A549 (cell line): ENCODE results near the gene FST. TPM values are rescaled to one million over a fixed set of nuclear protein-coding genes. Genes with fewer than 3 reads are reported as not detected.
A peak's percentile ranks its signal among the peaks of the same experiment; 100 is the strongest.

Source experiments
- ATOH8 ChIP-seq: fragments of 250-450 bp; sonication (Bioruptor Pico); IDR thresholded peaks from 2 replicates; pipeline ENCODE4 v1.5.0; 2020; ENCODE audit warnings: low read depth, mild to moderate bottlenecking, moderate library complexity
- BCL3 ChIP-seq: fragments of >200 bp; sonication (Bioruptor Twin); formaldehyde crosslinking; IDR thresholded peaks from 3 replicates; pipeline ENCODE4 v1.6.1; 2016
- CBX2 ChIP-seq: fragments of 200-600 bp; sonication (generic); IDR thresholded peaks from 2 replicates; pipeline ENCODE4 v1.6.1; 2016; ENCODE audit warnings: low read depth, mild to moderate bottlenecking, borderline replicate concordance
- CEBPB ChIP-seq, 2 experiments: fragments of >200 bp in 1 of 2; sonication (Bioruptor Twin) in 1 of 2; formaldehyde crosslinking in 1 of 2; IDR thresholded peaks; 2 replicates each; pipeline ENCODE4 v1.6.1; 2012 to 2016
- CHD4 ChIP-seq: fragments of 200-600 bp; sonication (generic); IDR thresholded peaks from 2 replicates; pipeline ENCODE4 v1.6.1; 2016; ENCODE audit warnings: antibody characterized with exemption, mild to moderate bottlenecking, borderline replicate concordance
- CTCF ChIP-seq: fragments of >200 bp; sonication (Bioruptor Twin); formaldehyde crosslinking; IDR thresholded peaks from 3 replicates; pipeline ENCODE4 v1.5.1; 2016
- E2F6 ChIP-seq: IDR thresholded peaks from 2 replicates; pipeline ENCODE4 v1.6.1; 2012; ENCODE audit warnings: low read depth, borderline replicate concordance
- EHF ChIP-seq: fragments of 250-450 bp; sonication (Bioruptor Pico); IDR thresholded peaks from 2 replicates; pipeline ENCODE4 v1.5.0; 2020; ENCODE audit warnings: mild to moderate bottlenecking
- FOSB ChIP-seq: fragments of 250-450 bp; sonication (Bioruptor Pico); IDR thresholded peaks from 2 replicates; pipeline ENCODE4 v1.5.0; 2020; ENCODE audit warnings: mild to moderate bottlenecking, moderate library complexity
- FOXS1 ChIP-seq: fragments of 250-450 bp; sonication (Bioruptor Pico); IDR thresholded peaks from 2 replicates; pipeline ENCODE4 v1.5.0; 2020; ENCODE audit warnings: mild to moderate bottlenecking, moderate library complexity
- HES2 ChIP-seq: fragments of >200 bp; sonication (Bioruptor Twin); formaldehyde crosslinking; IDR thresholded peaks from 2 replicates; pipeline ENCODE4 v1.6.1; 2016
- HEYL ChIP-seq: fragments of 250-450 bp; sonication (Bioruptor Pico); IDR thresholded peaks from 2 replicates; pipeline ENCODE4 v1.8.0; 2021; ENCODE audit warnings: mild to moderate bottlenecking, moderate library complexity
- HMGXB4 ChIP-seq: fragments of 250-450 bp; sonication (Bioruptor Pico); IDR thresholded peaks from 2 replicates; pipeline ENCODE4 v1.5.0; 2021; ENCODE audit warnings: mild to moderate bottlenecking, moderate library complexity, borderline replicate concordance
- HOXB13 ChIP-seq: fragments of 250-450 bp; sonication (Bioruptor Pico); IDR thresholded peaks from 2 replicates; pipeline ENCODE4 v1.5.0; 2020; ENCODE audit warnings: low read depth, mild to moderate bottlenecking, moderate library complexity
- JUNB ChIP-seq: fragments of >200 bp; sonication (Bioruptor Twin); formaldehyde crosslinking; IDR thresholded peaks from 2 replicates; pipeline ENCODE4 v1.6.1; 2016
- KDM1A ChIP-seq: fragments of 200-600 bp; sonication (generic); IDR thresholded peaks from 2 replicates; pipeline ENCODE4 v1.6.1; 2016; ENCODE audit warnings: low read depth, mild to moderate bottlenecking
- MAFK ChIP-seq: fragments of 450-650 bp; IDR thresholded peaks from 2 replicates; pipeline ENCODE4 v1.6.1; 2014; ENCODE audit not compliant: partially characterized antibody
- MAX ChIP-seq: IDR thresholded peaks from 2 replicates; pipeline ENCODE4 v1.6.1; 2012
- MYC ChIP-seq: IDR thresholded peaks from 2 replicates; pipeline ENCODE4 v1.6.1; 2012; ENCODE audit warnings: mild to moderate bottlenecking, inconsistent platforms, low read length, improper control_type of control experiment, borderline replicate concordance
- NR3C1 ChIP-seq: fragments of >200 bp; sonication (Bioruptor Twin); formaldehyde crosslinking; IDR thresholded peaks from 3 replicates; pipeline ENCODE4 v1.6.1; 2017
- PBX3 ChIP-seq: IDR thresholded peaks from 2 replicates; pipeline ENCODE4 v1.6.1; 2012
- PHF8 ChIP-seq: fragments of 200-600 bp; sonication (generic); IDR thresholded peaks from 2 replicates; pipeline ENCODE4 v1.6.1; 2016; ENCODE audit warnings: low read depth, mild to moderate bottlenecking, antibody characterized with exemption, moderate library complexity, borderline replicate concordance
- POLR2A ChIP-seq: IDR thresholded peaks from 2 replicates; pipeline ENCODE4 v1.6.1; 2012; ENCODE audit warnings: mild to moderate bottlenecking, low read length
- POLR2AphosphoS2 ChIP-seq: conservative IDR thresholded peaks from 2 replicates; pipeline ENCODE4 v1.6.1; 2012; ENCODE audit warnings: low read length, improper control_type of control experiment, inconsistent platforms
- RNF2 ChIP-seq: fragments of 200-600 bp; sonication (generic); IDR thresholded peaks from 2 replicates; pipeline ENCODE4 v1.6.1; 2016; ENCODE audit warnings: low read depth, mild to moderate bottlenecking, antibody characterized with exemption, moderate library complexity, borderline replicate concordance
- TFCP2L1 ChIP-seq: fragments of 250-450 bp; sonication (Bioruptor Pico); IDR thresholded peaks from 2 replicates; pipeline ENCODE4 v1.5.0; 2021; ENCODE audit warnings: mild to moderate bottlenecking
- USF2 ChIP-seq: fragments of 450-650 bp; IDR thresholded peaks from 2 replicates; pipeline ENCODE4 v1.6.1; 2014; ENCODE audit warnings: antibody characterized with exemption
- ZFP36 ChIP-seq: fragments of 450-650 bp; IDR thresholded peaks from 2 replicates; pipeline ENCODE4 v1.6.1; 2014; ENCODE audit warnings: borderline replicate concordance; ENCODE audit not compliant: partially characterized antibody
- polyA plus RNA-seq, 4 experiments: library from polyadenylated mRNA; depleted of rRNA in 3 of 4; stranded (reverse); fragments of >200 nt; fragmentation: RNase III in 1 of 4; extraction: RNeasy Plus Mini Kit Qiagen cat#74134 plus additional on column Dnase treatment in 1 of 4; gene quantifications; 2 replicates in 3 of 4; 3 replicates in 1 of 4; pipeline ENCODE4 v1.2.3, GENCODE V29; 2011 to 2017

The FST gene
- polyA plus RNA-seq, 2 of the 4 experiments (the other 2 are of a cell fraction): 3.8 to 10.1 TPM

GRCh38 chr5:53481887-53482716 lies 1.7 kb downstream of the FST start (continued):
- no peak for TF ChIP-seq CTCF
- no peak for TF ChIP-seq HOXB13 (CRISPR knock-in tag)
- TF ChIP-seq TFCP2L1 (CRISPR knock-in tag): no peak
- TF ChIP-seq JUNB: no peak
- no peak for TF ChIP-seq ATOH8 (CRISPR knock-in tag)
- no peak for TF ChIP-seq E2F6
- no peak for TF ChIP-seq USF2
- TF ChIP-seq PBX3: no peak
- TF ChIP-seq HMGXB4 (CRISPR knock-in tag): no peak
- TF ChIP-seq MAX: peak; percentile 69
- no peak for TF ChIP-seq KDM1A
- TF ChIP-seq MYC: no peak
- TF ChIP-seq CEBPB (IDR thresholded peaks at IDR 0.05): peak; percentile 83 to 85; a peak in 3 of 4 replicates
- no peak for TF ChIP-seq PHF8
- no peak for TF ChIP-seq FOXS1 (CRISPR knock-in tag)
- no peak for TF ChIP-seq EHF (CRISPR knock-in tag)
- no peak for TF ChIP-seq BCL3
- no peak for TF ChIP-seq FOSB (CRISPR knock-in tag)
- no peak for TF ChIP-seq CHD4
- TF ChIP-seq ZFP36: no peak
- no peak for TF ChIP-seq POLR2AphosphoS2
- TF ChIP-seq POLR2A: no peak
- TF ChIP-seq RNF2: no peak
- TF ChIP-seq HES2: no peak
- TF ChIP-seq NR3C1: no peak
- no peak for TF ChIP-seq CBX2
- no peak for TF ChIP-seq MAFK
- TF ChIP-seq HEYL (CRISPR knock-in tag): no peak
